HG03565 (cell line): ENCODE measurements around the gene HACE1.

Experiments used
- ATAC-seq: cut with Tn5 transposase; IDR thresholded peaks from one replicate; pipeline ENCODE4 v1.9.1; 2021; ENCODE audit warnings: mild to moderate bottlenecking, moderate library complexity; ENCODE audit not compliant: unreplicated experiment

Gene HACE1

DNA sequence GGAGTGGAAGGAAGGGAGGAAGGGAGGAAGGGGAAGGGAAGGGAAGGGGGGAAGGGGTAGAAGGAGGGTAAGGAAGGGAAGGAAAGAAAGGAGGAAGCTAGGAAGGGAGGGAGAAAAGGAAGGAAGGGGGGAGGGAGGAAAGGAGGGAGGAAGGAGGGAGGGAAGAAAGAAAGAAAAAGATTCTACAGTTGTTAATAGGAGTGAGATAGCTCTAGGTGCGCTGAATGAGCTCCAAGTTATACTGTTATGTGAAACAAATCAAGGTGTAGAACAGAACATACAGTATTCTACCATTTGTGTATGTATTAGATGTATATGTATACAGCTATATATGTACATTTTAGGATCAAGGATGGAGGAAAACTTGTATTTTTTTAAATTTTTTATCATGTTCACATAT is 167.7 kb downstream of the HACE1 start:
- no peak for ATAC-seq

DNA sequence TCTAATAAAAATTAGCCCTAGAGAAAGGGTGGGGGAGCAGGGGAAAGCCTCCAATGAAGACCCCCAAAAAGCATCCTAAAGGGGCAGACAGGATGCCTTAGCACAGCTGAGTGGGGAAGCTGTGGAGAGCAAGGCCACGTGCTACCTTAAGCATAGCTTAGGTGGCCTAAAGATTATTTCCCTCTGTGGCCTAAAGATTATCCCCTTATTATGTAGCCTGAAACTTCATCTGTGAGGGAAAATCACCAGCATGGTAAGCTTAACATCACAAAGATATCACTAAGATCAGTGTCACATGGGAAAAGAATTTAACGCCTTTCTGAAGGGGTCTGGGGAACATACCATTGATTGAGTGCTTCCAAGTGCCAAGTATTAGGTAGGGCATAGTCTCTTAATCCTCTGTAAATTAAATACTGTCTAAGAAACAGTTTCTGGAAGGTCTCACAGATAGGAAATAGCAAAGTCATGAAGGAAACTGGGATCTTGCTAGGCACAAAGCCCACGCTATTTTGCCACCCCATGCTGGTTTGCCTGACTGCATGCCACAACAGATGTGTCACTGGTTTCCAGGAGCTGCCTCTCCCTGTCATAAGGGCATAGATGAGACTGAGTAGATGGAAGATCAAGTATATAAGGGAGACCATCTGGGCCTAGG is 170.0 kb downstream of the HACE1 start:
- no peak for ATAC-seq

DNA sequence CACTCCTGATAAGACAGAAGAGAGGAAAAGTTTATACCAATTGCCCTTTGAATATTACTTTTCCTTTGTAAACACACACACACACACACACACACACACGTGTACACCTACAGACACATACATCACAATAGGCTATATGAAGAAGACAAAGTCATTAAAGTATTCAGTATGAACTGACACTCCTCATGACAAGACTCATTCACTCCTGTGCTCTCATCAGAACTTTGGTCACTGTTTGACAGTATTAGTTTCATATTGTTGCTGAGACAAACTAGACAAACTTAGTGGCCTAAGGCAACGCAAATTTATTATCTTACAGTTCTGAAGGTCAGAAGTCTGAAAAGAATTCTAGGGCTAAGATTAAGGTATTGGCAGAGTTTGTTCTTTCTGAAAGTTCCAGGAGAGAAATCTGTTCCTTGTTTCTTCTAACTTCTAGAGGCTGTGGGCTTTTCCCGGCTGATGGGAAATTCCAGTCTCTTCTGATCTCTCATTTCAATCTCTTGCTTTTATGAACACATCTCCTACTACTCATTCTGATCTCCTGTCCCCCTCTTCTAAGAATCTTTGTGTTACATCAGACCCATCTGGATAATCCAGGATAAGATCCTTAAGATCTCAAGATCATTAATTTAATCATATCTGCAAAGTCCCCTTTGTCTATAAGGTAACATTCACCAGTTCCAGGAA is 171.3 kb downstream of the HACE1 start:
- ATAC-seq = peak; percentile 64

GRCh38 chr6:104686550-104687175 is 173.1 kb downstream of the HACE1 start:
- no peak for ATAC-seq

GRCh38 chr6:104685871-104686549 is 173.7 kb downstream of the HACE1 start:
- no peak for ATAC-seq

GRCh38 chr6:104684911-104685415 is 174.8 kb downstream of the HACE1 start:
- ATAC-seq = no peak

DNA sequence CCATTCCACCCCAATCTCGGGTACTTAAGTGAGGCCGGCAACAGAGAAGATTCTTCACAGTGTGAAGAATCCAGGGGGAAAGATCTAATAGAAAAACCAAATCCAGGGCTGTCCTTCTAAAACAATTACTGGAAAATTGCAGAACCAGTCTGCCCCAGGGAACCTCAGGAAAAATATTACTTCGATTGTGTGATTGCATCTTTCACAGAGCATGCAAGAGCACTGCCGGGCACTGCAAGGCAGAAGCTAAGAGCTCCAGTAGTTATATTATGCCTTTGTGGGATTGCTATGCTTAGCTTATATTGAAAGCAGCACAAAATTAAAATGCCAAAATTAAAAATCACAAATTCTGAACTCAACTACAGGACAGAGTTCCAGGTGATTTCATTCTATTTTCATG is 175.9 kb downstream of the HACE1 start:
- no peak for ATAC-seq

DNA sequence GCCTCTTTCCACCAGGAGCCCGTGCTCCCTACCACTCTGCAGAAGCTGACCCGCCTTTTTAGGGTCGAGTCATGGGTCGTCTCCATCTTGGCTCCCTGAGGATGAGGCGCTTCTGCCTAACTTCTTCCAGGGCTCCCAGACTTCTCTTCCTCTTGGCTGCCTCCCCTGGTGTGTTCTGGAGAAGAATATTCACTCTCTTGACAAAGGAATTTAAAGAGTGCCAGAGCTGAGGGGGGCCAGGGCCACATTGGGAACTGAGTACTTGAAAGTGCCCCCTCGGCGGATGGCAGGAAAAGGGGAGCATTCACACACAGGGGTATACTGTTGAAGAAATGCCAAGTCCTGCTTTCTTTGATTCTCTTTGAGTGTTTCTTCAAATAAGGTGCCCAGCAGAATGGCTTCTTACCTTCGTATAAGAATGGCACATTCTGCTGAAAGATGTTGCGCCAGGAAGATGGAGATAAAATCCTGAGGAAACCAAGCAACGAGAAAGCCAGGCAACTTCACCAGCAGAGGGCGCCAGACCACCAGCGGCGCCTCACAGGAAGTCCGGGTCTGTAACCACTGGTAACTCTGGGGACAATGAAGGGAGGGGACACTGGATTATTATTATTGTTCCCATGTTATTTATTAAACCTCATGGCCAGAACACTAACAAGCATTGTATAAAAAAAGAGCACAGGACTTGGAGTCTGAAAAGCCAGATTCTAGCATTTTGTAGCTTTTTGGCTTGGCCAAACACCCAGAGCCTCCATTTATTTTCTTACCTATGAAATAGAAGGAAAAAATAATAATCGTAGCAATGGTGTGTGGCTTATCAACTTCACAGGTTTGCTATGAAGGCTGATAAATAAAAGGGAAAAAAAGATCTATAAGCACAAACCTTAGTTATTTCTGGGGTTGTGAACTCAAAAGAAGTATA is 176.7 kb downstream of the HACE1 start:
- peak; percentile 84 for ATAC-seq

DNA sequence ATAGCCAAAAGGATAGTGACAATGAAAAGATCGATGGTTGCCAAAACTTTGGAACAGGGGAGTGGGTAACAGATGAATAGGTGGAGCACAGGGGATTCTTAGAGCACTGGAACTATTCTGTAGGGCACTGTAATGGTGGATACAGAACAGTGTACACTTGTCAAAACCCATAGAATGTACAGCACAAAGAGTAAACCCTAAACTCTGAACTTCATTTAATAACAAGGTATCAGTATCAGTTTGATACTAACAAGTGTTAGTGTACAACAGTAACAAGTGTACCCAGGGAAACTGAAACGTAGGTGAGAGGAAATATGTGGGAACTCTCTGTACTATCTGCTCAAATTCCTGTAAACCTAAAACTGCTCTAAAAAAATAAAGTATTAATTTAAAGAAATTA is 179.2 kb downstream of the HACE1 start:
- no peak for ATAC-seq

DNA sequence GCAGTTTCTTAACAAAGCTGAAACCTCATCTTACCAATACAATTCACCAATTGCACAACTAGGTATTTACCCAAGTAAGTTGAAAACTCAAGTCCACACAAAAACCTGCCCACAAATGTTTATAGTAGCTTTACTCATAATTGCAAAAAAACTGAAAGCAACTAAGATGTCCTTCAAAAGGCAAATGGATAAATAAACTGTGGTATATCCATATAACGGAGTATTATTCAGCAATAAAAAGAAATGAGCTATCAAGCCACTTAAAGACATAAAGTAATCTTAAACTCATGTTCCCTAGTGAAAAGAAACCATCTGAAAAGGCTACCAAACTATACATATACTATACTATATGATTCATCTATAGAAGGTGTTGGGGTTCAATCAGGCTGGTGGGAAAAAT is 179.7 kb downstream of the HACE1 start:
- ATAC-seq = no peak
